NCI-H1417 treated with DMSO at 0.1 percent for 48 hours (cell line): ENCODE measurements around the gene FGF14.

ENCODE experiments used
- DNase-seq: peaks from one replicate; lab custom pipeline; 2025; lab: John Stamatoyannopoulos, UW

FGF14 gene

GRCh38 chr13:102310691-102311418, 91.0 kb downstream of the FGF14 start:
- DNase-seq = no peak

DNA sequence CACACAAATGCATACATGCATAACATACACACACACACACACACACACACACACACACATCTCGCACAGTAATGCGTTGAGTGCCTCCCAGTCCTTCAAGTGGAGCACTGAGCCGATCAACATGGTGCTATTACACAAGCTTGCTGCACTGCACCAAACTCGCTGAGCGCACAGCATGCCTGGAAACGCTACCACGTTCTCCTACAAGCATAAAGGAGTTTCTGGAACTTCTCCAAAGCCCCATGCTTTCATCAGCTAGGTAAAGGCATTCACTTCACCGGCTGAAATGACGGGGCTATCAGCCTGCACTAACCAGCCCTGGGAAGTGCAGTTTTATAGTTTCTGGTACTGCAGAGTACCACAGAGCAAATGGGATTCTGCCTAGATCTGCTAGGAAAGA, 92.7 kb downstream of the FGF14 start:
- no peak for DNase-seq

DNA sequence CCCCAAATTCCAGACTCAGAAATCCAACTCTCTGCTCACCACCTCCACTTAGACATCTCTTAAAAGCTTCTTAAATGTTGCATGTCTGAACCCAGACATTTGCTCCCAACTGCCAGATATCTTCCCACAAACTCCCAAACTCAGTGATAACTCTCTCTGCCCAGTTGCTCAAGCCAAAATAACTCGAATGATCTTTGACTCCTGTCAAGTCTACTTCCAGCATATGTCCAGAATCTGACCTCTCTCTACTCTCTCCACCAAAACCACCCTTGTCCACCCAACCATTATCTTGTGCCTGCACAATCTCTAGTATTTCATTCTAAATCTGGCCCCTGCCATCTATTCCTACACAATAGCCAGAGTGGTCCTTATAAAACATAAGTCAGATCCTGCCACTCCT, 99.3 kb downstream of the FGF14 start:
- no peak for DNase-seq

GRCh38 chr13:102300379-102300778, 101.5 kb downstream of the FGF14 start:
- no peak for DNase-seq

DNA sequence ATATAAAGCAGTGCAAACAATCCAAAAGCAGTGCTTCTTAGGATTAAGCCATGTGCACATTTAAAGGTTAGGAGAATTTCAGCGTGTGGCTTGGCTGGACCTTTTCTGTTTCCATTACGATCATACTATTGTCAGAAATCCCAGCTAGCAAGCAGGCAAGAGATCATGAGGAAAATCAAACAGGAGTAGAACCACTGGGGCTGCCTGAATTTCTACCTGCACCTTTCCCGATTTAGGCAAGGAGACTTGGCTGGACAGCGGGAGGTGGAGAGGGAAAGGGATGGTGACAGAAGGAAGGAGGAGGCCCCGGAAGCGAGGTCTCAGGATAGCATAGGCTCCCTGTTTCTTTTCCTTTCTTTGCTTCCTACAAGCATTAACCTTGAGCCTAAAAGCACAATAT, 102.5 kb downstream of the FGF14 start:
- no peak for DNase-seq

DNA sequence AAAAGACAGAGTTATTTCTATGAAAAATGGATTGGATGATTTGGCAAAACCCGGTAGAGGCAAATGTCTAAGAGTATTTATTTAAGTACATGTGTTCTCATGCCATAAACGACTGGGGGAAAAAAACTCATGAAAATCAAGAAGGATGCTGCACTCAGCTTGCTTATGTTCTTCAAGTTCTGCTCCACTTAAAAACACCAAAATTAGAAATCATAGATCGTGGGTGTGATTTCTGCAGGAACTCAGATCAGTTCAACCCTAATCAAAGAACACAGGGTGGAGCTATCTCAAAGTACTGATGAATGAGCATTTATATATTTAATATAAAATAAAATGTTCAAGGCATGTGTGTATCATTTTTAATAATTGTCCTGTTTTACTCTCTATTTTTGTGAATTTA, 103.8 kb downstream of the FGF14 start:
- DNase-seq = no peak

DNA sequence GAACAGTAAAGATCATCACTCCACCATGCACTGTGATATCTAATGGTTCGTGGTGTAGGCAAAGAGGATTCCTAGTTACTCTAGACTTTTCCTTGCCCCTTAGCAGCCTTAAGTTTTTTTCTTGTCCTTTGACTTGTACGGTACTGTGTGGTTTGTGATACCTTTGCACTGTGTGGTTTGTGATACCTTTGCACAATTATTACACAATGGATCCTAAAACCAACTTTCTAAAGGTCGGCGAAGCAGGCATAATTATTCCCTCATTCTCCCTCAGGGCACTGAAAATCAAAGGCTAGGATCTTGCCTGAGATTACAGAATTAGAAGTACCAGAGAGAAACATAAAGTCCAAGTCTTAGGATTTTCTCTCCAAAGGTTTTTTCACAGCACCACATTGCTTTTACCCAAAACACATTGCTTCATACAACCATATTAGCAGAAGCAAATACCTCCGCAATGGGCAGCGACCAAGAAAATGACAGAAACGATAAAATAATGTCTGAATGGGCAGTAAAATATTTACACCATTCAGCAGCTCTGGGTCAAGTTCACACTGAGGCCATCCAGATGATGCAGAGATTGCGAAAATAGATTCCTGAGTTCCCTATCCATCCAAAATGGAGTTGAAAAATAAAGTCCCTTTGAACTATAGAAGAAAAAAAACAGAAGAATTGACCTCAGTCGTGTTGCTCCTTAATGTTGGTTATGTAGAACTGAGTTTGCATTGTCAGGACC, 106.4 kb downstream of the FGF14 start:
- no peak for DNase-seq

DNA sequence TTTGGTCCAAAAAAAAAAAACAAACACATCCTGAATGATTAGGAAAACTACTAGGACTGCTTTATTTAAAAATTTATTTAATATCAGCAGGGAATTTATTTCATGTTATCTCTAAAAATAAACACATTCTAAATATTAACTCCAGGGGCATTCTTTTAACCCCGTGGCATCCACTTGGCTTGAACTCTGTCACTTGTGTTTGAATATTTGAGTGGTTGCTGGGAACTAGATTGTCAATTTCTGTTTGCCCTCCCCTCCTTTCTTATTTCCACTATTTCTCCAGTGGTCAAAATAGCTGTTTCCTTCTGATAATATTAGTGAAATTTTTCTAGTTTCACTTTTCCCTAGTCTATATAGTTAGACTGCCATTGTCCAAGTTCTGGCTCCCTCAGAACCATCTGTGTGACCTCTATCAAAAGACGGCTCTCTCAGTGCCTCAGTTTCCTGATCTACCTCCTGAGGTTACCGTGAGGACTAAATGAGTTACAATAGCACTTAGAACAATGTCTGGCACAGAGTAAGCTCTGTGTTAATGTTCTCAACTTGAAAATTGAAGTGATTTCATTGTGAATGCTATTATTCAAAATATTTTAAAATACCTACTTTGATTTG, 107.3 kb downstream of the FGF14 start:
- DNase-seq = no peak

- DNase-seq = no peak
These were observed 108.1 kb downstream of the FGF14 start for GRCh38 chr13:102293723-102294122.

- no peak for DNase-seq
These were observed 110.1 kb downstream of the FGF14 start for GRCh38 chr13:102291587-102292218.

DNA sequence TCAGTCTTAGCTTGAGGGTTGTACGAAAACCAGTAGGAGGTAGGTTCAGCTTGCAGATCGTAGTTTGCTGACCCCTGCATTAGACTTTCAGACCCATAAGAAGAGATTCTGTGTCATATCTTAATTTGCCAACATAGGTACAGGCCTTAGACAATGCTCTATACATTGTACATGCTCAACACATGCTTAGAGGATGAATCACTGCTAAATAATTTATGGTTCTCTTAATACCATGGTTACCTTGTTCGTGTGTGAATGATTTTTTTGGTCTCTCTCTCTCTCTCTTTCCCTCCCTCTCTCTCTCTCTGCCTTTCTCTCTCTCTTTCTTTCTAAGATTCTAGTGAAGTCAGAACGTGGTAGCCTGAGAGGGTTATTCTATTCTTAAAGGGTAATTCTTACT, 112.2 kb downstream of the FGF14 start:
- DNase-seq = no peak

DNA sequence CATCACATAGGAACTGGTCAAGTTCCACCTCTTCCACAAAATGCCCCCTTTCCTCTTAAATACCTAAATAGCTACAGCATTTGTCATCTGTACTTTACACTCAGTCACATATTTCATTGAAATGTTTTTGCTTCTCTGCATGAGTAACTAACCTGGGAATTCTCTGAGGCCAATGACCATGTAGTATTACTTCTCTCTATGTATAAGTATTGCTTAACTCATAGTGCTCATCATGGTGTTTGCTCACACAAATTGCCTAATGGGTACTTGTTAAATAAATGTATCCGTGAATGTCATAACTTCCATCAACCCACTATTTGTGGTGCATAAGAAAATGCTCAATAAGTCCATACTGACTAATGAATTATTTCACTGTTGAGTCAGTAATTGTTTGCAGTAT, 115.5 kb downstream of the FGF14 start:
- DNase-seq = no peak

GRCh38 chr13:102280366-102280765, 121.5 kb downstream of the FGF14 start:
- DNase-seq = no peak

DNA sequence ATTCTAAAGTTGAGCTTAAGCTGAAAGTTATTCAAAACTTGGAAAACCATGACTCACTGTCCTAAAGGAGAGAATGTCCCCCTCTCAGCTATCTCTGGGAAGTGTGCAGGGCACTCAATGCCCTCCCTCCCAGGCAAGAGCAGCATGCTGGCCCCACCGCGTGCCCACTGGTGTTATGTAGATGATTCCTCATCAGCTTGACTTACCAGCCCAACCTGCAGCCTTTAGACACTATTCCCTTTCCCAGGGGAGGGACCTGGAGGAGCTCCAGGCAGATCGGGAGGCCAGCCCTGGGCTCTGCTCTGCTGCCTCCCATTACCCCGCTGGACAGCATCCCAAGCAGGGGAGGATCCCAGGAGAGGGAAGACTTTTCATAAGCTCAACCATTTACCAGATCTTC, 124.6 kb downstream of the FGF14 start:
- DNase-seq = no peak

GRCh38 chr13:102276404-102276803, 125.4 kb downstream of the FGF14 start:
- no peak for DNase-seq

- no peak for DNase-seq
These were observed 125.9 kb downstream of the FGF14 start for GRCh38 chr13:102275969-102276368.

- DNase-seq = no peak
These were observed 128.7 kb downstream of the FGF14 start for GRCh38 chr13:102273111-102273510.

- no peak for DNase-seq
These were observed 134.7 kb downstream of the FGF14 start for GRCh38 chr13:102267191-102267590.

GRCh38 chr13:102261809-102262208, 140.0 kb downstream of the FGF14 start:
- DNase-seq = no peak

- no peak for DNase-seq
These were observed 140.5 kb downstream of the FGF14 start for GRCh38 chr13:102261316-102261715.

DNA sequence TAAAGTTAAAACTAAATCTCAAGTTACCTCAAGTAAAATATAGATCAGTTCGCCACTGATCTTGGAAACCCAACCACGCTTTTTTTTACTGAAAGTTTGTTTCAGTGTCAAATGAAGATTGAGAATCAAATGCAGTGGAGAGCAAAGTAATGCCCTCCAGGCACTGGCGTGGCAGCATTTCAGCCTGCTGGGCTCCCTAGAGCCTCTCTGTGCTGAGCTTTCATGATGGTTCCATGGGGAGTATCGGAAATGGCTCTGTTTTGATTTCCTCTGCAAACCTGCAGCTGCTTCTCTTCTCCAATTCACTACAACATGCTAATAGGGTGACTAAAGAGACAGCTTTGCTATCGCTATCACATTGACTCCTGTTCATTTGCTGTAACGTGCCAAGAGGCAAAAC, 141.6 kb downstream of the FGF14 start:
- DNase-seq = no peak

GRCh38 chr13:102255409-102255808, 146.4 kb downstream of the FGF14 start:
- DNase-seq = no peak

- no peak for DNase-seq
These were observed 150.0 kb downstream of the FGF14 start for GRCh38 chr13:102251817-102252216.
